ENCODE measurements around the gene SLC9B2. TPM values are rescaled to one million over a fixed set of nuclear protein-coding genes. Genes with fewer than 3 reads are reported as not detected.

SLC9B2 gene
- total RNA-seq, 1 experiment from 2014 or later = 4.6 TPM

DNA sequence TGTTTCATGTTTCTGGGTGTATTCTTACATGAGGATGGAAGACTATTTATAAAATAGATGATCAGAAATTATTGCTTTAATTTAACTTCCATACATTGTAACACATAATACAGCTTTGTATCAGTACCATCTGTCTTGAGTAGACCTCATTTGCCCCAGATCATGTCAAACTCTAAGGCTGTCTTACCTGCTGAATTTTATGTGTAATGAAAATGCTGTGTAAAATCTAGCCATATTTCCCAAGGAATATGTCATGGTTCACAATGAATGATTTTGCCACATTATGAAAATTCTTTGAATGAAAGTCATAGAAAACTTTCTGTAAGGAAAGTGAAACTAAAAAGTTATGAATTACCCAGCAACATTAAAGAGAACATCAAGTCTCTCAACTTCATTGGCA lies 15.7 kb upstream of the SLC9B2 start (continued):
- TF ChIP-seq, protein P1, sequence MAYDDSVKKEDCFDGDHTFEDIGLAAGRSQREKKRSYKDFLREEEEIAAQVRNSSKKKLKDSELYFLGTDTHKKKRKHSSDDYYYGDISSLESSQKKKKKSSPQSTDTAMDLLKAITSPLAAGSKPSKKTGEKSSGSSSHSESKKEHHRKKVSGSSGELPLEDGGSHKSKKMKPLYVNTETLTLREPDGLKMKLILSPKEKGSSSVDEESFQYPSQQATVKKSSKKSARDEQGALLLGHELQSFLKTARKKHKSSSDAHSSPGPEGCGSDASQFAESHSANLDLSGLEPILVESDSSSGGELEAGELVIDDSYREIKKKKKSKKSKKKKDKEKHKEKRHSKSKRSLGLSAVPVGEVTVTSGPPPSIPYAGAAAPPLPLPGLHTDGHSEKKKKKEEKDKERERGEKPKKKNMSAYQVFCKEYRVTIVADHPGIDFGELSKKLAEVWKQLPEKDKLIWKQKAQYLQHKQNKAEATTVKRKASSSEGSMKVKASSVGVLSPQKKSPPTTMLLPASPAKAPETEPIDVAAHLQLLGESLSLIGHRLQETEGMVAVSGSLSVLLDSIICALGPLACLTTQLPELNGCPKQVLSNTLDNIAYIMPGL (CRISPR knock-in tag; IDR thresholded peaks at IDR 0.05) = no peak
- no peak for TF ChIP-seq ZNF396 (CRISPR knock-in tag; IDR thresholded peaks at IDR 0.05; ENCODE audit: borderline replicate concordance)
- TF ChIP-seq CBFB (CRISPR knock-in tag; IDR thresholded peaks at IDR 0.05; ENCODE audit: low read depth) = no peak
- no peak for TF ChIP-seq ZNF532 (CRISPR knock-in tag; IDR thresholded peaks at IDR 0.05; ENCODE audit: borderline replicate concordance)

- Mint-ChIP-seq H3K27me3 (ENCODE audit: low read depth) (no peaks in the 10 kb centered on the region), H3K27ac (no peak overlapping the region), H3K36me3 (peaks cover 20% of the 10 kb centered on the region), H3K4me3 (no peak overlapping the region), H3K9me3 (no peaks in the 10 kb centered on the region), H3K4me1 (no peaks in the 10 kb centered on the region)
- TF ChIP-seq CTCF (IDR thresholded peaks at IDR 0.05) (peak; percentile 26; the same call in 1 of the 2 replicates), NFYB (CRISPR knock-in tag; conservative IDR thresholded peaks at IDR 0.05; ENCODE audit: low read depth) (no peak), GABPB1 (CRISPR knock-in tag; IDR thresholded peaks at IDR 0.05) (no peak)
- CTCF ChIA-PET = interaction anchor here (0.6 to 2.2 kb wide), 10 partner anchors 8 to 661 kb away, joined by 3 to 11 read pairs (median 3); no protein-coding TSS in a partner anchor
- DNase-seq (ENCODE audit: low spot score) (no peak), ATAC-seq (peak; percentile 81)
- POLR2A ChIA-PET = no interaction called here
Observed at GRCh38 chr4:103091601-103092223, 15.2 kb upstream of the SLC9B2 start.

DNA sequence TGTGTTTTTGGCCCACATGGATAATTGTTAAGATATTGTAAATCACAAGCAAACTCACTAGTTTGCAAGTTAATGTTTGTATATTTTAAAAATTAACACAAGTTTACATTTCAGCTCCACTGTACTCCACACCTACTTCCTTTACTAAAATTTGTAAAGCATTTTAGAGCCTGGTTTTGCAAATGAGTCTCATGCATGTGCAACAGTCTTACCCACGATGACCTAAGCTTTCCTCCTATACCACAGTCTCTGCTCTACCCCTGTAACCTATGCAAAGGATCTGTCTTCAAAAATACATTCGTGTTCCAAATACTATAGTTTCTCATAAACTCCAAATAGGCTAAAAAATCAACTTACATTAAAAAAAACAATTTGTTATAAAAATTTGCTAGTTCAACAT lies 12.9 kb upstream of the SLC9B2 start:
- no peaks in the 10 kb centered on the region for H3K4me1 Mint-ChIP-seq
- DNase-seq (ENCODE audit: low spot score) (no peak), ATAC-seq (no peak)
- H3K4me3 Mint-ChIP-seq = no peak overlapping the region
- ChIA-PET POLR2A (no interaction called here), CTCF (interaction anchor here (0.7 to 1.3 kb wide), 3 partner anchors 43 to 57 kb away, joined by 3 read pairs; no protein-coding TSS in a partner anchor)
- TF ChIP-seq, protein P2, sequence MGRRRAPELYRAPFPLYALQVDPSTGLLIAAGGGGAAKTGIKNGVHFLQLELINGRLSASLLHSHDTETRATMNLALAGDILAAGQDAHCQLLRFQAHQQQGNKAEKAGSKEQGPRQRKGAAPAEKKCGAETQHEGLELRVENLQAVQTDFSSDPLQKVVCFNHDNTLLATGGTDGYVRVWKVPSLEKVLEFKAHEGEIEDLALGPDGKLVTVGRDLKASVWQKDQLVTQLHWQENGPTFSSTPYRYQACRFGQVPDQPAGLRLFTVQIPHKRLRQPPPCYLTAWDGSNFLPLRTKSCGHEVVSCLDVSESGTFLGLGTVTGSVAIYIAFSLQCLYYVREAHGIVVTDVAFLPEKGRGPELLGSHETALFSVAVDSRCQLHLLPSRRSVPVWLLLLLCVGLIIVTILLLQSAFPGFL (CRISPR knock-in tag; IDR thresholded peaks at IDR 0.05; ENCODE audit: borderline replicate concordance) = no peak
- no peak for TF ChIP-seq ATF1 (CRISPR knock-in tag; IDR thresholded peaks at IDR 0.05)
- TF ChIP-seq, protein P3, sequence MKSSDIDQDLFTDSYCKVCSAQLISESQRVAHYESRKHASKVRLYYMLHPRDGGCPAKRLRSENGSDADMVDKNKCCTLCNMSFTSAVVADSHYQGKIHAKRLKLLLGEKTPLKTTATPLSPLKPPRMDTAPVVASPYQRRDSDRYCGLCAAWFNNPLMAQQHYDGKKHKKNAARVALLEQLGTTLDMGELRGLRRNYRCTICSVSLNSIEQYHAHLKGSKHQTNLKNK (CRISPR knock-in tag; IDR thresholded peaks at IDR 0.05) = no peak
- TF ChIP-seq, protein P4, sequence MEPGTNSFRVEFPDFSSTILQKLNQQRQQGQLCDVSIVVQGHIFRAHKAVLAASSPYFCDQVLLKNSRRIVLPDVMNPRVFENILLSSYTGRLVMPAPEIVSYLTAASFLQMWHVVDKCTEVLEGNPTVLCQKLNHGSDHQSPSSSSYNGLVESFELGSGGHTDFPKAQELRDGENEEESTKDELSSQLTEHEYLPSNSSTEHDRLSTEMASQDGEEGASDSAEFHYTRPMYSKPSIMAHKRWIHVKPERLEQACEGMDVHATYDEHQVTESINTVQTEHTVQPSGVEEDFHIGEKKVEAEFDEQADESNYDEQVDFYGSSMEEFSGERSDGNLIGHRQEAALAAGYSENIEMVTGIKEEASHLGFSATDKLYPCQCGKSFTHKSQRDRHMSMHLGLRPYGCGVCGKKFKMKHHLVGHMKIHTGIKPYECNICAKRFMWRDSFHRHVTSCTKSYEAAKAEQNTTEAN (CRISPR knock-in tag; IDR thresholded peaks at IDR 0.05) = no peak
- TF ChIP-seq ZNF671 (CRISPR knock-in tag; IDR thresholded peaks at IDR 0.05) = no peak
- no peak for TF ChIP-seq TEAD1 (CRISPR knock-in tag; IDR thresholded peaks at IDR 0.05)
- no peak for TF ChIP-seq KAT7 (CRISPR knock-in tag; IDR thresholded peaks at IDR 0.05; ENCODE audit: borderline replicate concordance)
- no peak for TF ChIP-seq ZNF232 (CRISPR knock-in tag; IDR thresholded peaks at IDR 0.05)
- TF ChIP-seq, protein P5, sequence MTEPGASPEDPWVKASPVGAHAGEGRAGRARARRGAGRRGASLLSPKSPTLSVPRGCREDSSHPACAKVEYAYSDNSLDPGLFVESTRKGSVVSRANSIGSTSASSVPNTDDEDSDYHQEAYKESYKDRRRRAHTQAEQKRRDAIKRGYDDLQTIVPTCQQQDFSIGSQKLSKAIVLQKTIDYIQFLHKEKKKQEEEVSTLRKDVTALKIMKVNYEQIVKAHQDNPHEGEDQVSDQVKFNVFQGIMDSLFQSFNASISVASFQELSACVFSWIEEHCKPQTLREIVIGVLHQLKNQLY (CRISPR knock-in tag; IDR thresholded peaks at IDR 0.05) = no peak
- no peaks in the 10 kb centered on the region for H3K27me3 Mint-ChIP-seq (ENCODE audit: low read depth)
- peaks cover 20% of the 10 kb centered on the region for H3K36me3 Mint-ChIP-seq
- no peak overlapping the region for H3K27ac Mint-ChIP-seq
- H3K9me3 Mint-ChIP-seq = no peaks in the 10 kb centered on the region

All from WTC11 (cell line).